HepG2 (cell line): ENCODE results near the gene ATP23. TPM values are rescaled to one million over a fixed set of nuclear protein-coding genes. Genes with fewer than 3 reads are reported as not detected.

Experiments
- ATAC-seq: fragments of 200-7000 bp; cut with Tn5 transposase; 3 replicates; pipeline ENCODE4 v1.9.1; 2020; ENCODE audit warnings: mild to moderate bottlenecking, moderate library complexity
- BruUV-seq: library from RNA; stranded (reverse); fragments of 400-500 nt; replicated peaks from 2 replicates; lab custom pipeline; 2021; lab: Mats Ljungman, UMichigan
- CTCF ChIA-PET: fragments of 300-600 bp; formaldehyde crosslinking; extraction: SDS; loops from one replicate; lab custom pipeline; 2021; ENCODE audit warnings: low total read pairs, inconsistent platforms, low intra/inter-chr PET ratio; lab: Yijun Ruan, JAX
- POLR2A ChIA-PET: fragments of 350-600 bp; sonication (Branson Sonifier 250); formaldehyde crosslinking; loops from one replicate; lab custom pipeline; 2020; ENCODE audit warnings: antibody characterized with exemption, inconsistent platforms; lab: Yijun Ruan, JAX
- DNase-seq: peaks from one replicate; pipeline ENCODE4 v3.0.0-alpha.2; 2015; ENCODE audit warnings: low spot score
- FAIRE-seq: peaks from 3 replicates; lab custom pipeline; 2011; peaks lifted over from hg19 to GRCh38; lab: Jason Lieb, UNC
- H2AFZ ChIP-seq: one replicate; pipeline ENCODE4 v1.6.1; 2011; ENCODE audit warnings: low read length, inconsistent platforms
- H3K27ac ChIP-seq: fragments of 300-600 bp; 3 replicates; pipeline ENCODE4 v1.8.0; 2011; ENCODE audit warnings: mixed run types, mild to moderate bottlenecking, mixed read lengths, low read length, inconsistent platforms; ENCODE audit not compliant: insufficient read depth; ENCODE audit errors: extremely low read length
- H3K27me3 ChIP-seq, 2 experiments: fragments of 200-600 bp in 1 of 2; 2 replicates in 1 of 2; 3 replicates in 1 of 2; pipeline versions ENCODE4 v1.6.0 to v1.8.0; 2011; ENCODE audit warnings: low read length in 2 of 2, mild to moderate bottlenecking in 2 of 2, moderate library complexity in 2 of 2, inconsistent platforms in 1 of 2; ENCODE audit not compliant: insufficient read depth in 2 of 2, control insufficient read depth in 1 of 2
- H3K36me3 ChIP-seq, 2 experiments: fragments of 200-600 bp in 1 of 2; replicated peaks in 1 of 2; 2 replicates in 1 of 2; 3 replicates in 1 of 2; pipeline versions ENCODE4 v1.5.1 to v1.8.0; 2011; ENCODE audit warnings: low read length in 2 of 2, inconsistent platforms in 1 of 2; ENCODE audit not compliant: insufficient read depth in 2 of 2, control insufficient read depth in 1 of 2
- H3K4me1 ChIP-seq: 2 replicates; pipeline ENCODE4 v1.5.1; 2012; ENCODE audit warnings: low read length, inconsistent platforms; ENCODE audit not compliant: insufficient read depth
- H3K4me2 ChIP-seq: 2 replicates; pipeline ENCODE4 v1.6.0; 2011; ENCODE audit warnings: low read depth, low read length, inconsistent platforms
- H3K4me3 ChIP-seq, 3 experiments: fragments of 200-600 bp in 1 of 3; sonication (generic), shearing (Covaris generic) in 1 of 3; replicated peaks in 1 of 3; 2 replicates each; pipeline ENCODE4 v1.5.1; 2011 to 2016; ENCODE audit warnings: low read length in 3 of 3, inconsistent platforms in 2 of 3, low read depth in 2 of 3, mild to moderate bottlenecking in 2 of 3, control low read depth in 1 of 3, mixed read lengths in 1 of 3; ENCODE audit not compliant: insufficient read depth in 1 of 3
- H3K79me2 ChIP-seq: one replicate; pipeline ENCODE4 v1.6.1; 2011; ENCODE audit warnings: low read length, inconsistent platforms; ENCODE audit not compliant: insufficient read depth
- H3K9ac ChIP-seq: 2 replicates; pipeline ENCODE4 v1.6.0; 2011; ENCODE audit warnings: mild to moderate bottlenecking, low read depth, low read length, inconsistent platforms; ENCODE audit not compliant: insufficient read depth
- H3K9me3 ChIP-seq: 2 replicates; pipeline ENCODE4 v1.5.1; 2012; ENCODE audit warnings: mild to moderate bottlenecking, low read length
- H4K20me1 ChIP-seq: 2 replicates; pipeline ENCODE4 v1.6.0; 2011; ENCODE audit warnings: inconsistent platforms, mild to moderate bottlenecking, low read length, moderate library complexity; ENCODE audit not compliant: insufficient read depth
- ARNTL ChIP-seq: sonication (generic); formaldehyde crosslinking; IDR thresholded peaks from 2 replicates; pipeline ENCODE4 v1.4.0; 2020; ENCODE audit warnings: mild to moderate bottlenecking, missing genetic modification reagents
- ATF7-NPFF ChIP-seq: sonication (generic); formaldehyde crosslinking; IDR thresholded peaks from 2 replicates; pipeline ENCODE4 v1.8.1; 2023; ENCODE audit warnings: mild to moderate bottlenecking, low read depth, missing genetic modification reagents, moderate library complexity
- BCL6 ChIP-seq: IDR thresholded peaks from 2 replicates; pipeline ENCODE4 v1.6.1; 2016; ENCODE audit warnings: missing genetic modification reagents, missing compliant biosample characterization
- ERF ChIP-seq: IDR thresholded peaks from 2 replicates; pipeline ENCODE4 v1.6.1; 2018; ENCODE audit warnings: missing biosample characterization, missing genetic modification reagents
- FOXO1 ChIP-seq: sonication (generic); formaldehyde crosslinking; IDR thresholded peaks from 2 replicates; pipeline ENCODE4 v1.4.0; 2020; ENCODE audit warnings: missing genetic modification reagents
- KDM6A ChIP-seq: IDR thresholded peaks from 2 replicates; pipeline ENCODE4 v1.6.1; 2016; ENCODE audit warnings: low read depth
- MAFF ChIP-seq: IDR thresholded peaks from 2 replicates; pipeline ENCODE4 v1.6.1; 2011; ENCODE audit warnings: low read depth, low read length, improper control_type of control experiment
- NCOR1 ChIP-seq: fragments of 200-600 bp; sonication (generic); IDR thresholded peaks from 2 replicates; pipeline ENCODE4 v1.7.0; 2017; ENCODE audit warnings: antibody characterized with exemption, low read length, borderline replicate concordance
- SATB2 ChIP-seq: sonication (generic); formaldehyde crosslinking; IDR thresholded peaks from 2 replicates; pipeline ENCODE4 v1.5.0; 2020; ENCODE audit warnings: missing genetic modification reagents
- ZBTB3 ChIP-seq: sonication (generic); formaldehyde crosslinking; IDR thresholded peaks from 2 replicates; pipeline ENCODE4 v1.4.0; 2020; ENCODE audit warnings: low read depth, mild to moderate bottlenecking, moderate library complexity, missing genetic modification reagents, borderline replicate concordance
- ZNF251 ChIP-seq: sonication (generic); formaldehyde crosslinking; IDR thresholded peaks from 2 replicates; pipeline ENCODE4 v1.9.0; 2021; ENCODE audit warnings: mild to moderate bottlenecking, missing genetic modification reagents
- WGBS: methylation state at CpG from one replicate; pipeline ENCODE4 v1.1.6; 2017; ENCODE audit warnings: low lambda C conversion rate; 5-methylcytosine and 5-hydroxymethylcytosine counted together
- in situ Hi-C: cut with HindIII; loops from 2 replicates; pipeline ENCODE4 v1.10.0; 2017; ENCODE audit warnings: low pct_unique_long_range_greater_than_20kb; ENCODE audit not compliant: extremely low pct_ligation_motif_present
- intact Hi-C: fragments of 100-400 bp; cut with micrococcal nuclease; formaldehyde crosslinking; loops from one replicate; pipeline ENCODE4 v1.10.0; 2022; ENCODE audit not compliant: unreplicated experiment
- polyA plus RNA-seq, 8 experiments: library from polyadenylated mRNA; depleted of rRNA in 3 of 8; stranded (reverse) in 7 of 8; unstranded in 1 of 8; fragments of >200 nt; fragmentation: Illumina TruSeq in 4 of 8; extraction: Trizol in 4 of 8; gene quantifications; 2 replicates each; pipeline versions ENCODE4 v1.2.1 to v1.2.3, GENCODE V29; 2011 to 2016; ENCODE audit warnings: low read depth in 4 of 8, missing spikeins in 1 of 8, mixed read lengths in 1 of 8; ENCODE audit not compliant: insufficient read depth in 1 of 8
- total RNA-seq, 5 experiments: library from RNA; depleted of rRNA; stranded (reverse); fragments of >200 nt; fragmentation: Illumina TruSeq; extraction: Trizol; gene quantifications; 2 replicates each; pipeline ENCODE4 v1.2.3, GENCODE V29; 2016; ENCODE audit warnings: low read depth in 1 of 5
- TF ChIP-seq, protein P1 (sequence below): sonication (generic); formaldehyde crosslinking; IDR thresholded peaks from 2 replicates; pipeline ENCODE4 v1.8.1; 2023; ENCODE audit warnings: mild to moderate bottlenecking, missing genetic modification reagents

ATP23 gene
- total and polyA plus RNA-seq, 2 of the 13 experiments (the other 11 are each of a cell fraction or from before 2014, with no cell fraction given), result 12.1 to 14.7 TPM

DNA sequence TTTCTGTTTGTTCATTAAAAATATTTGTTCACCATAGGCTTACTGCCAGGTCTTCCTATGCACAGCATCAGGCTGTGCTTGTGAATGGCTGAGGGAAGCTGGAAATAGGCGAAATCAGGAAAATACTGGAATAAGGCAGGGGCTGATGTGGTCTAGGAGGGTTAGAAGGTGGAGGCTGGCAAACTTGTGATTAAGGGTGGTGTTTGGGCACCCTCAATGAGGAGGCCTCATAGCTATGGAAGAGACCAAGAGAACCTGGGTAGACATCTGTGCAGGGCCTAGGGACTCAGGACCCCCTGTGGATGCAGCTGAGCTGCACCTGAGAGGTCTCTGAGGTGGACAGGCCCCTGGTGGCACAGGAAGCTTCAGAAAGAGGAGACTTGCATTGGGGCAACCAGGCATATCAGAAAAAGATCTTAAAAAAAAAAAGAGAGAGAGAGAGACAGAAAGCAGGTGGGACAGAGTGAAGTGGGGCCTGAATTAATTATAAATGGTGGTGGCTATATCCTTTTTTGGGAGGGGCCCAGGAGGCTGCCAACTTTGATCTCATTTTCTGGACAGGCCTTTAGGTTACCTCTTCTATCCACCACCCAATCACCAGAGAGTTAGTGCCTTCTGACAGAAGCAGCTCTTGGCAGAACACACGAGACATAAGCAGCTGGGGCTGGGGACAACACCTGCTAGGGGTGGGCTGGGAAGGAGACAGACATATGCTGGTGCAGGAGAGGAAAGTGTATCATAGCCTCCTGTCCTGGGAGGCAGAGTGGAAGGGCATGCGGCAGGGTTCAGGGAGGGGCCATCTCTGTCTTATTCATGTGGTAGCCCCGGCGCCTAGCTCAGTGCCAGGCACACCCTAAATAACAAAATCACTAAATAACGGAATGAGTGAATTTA lies 46.7 kb upstream of the ATP23 start:
- Histone ChIP-seq H3K4me3 (peak overlapping the region in 2 of 3 experiments; percentile 25 to 41; a peak in 3 of 6 replicates), H3K27me3 (peaks cover 5 to 66% of the 10 kb centered on the region in 2 experiments; a peak in 4 of 5 replicates), H3K4me1 (peaks cover 51% of the 10 kb centered on the region), H2AFZ (no peak overlapping the region), H4K20me1 (no peaks in the 10 kb centered on the region)
- intact Hi-C loops, result no loop called here
- in situ Hi-C loops, result loop anchor here (5.0 kb wide), 1 partner anchor 52 kb away; no protein-coding TSS in a partner anchor
- 39% methylated on average over 6 of the region's 6 CpGs for WGBS
- POLR2A ChIA-PET, result interaction anchor here (0.7 to 6.1 kb wide), 13 partner anchors 8 to 122 kb away, joined by 3 to 110 read pairs (median 3); partner anchors contain the start of genes CTDSP2, EEF1AKMT3 and METTL1
- TF ChIP-seq, protein P1, sequence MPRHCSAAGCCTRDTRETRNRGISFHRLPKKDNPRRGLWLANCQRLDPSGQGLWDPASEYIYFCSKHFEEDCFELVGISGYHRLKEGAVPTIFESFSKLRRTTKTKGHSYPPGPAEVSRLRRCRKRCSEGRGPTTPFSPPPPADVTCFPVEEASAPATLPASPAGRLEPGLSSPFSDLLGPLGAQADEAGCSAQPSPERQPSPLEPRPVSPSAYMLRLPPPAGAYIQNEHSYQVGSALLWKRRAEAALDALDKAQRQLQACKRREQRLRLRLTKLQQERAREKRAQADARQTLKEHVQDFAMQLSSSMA (CRISPR knock-in tag), result no peak
- TF ChIP-seq BCL6 (no peak), KDM6A (CRISPR knock-in tag) (no peak), SATB2 (CRISPR knock-in tag) (no peak), ERF (CRISPR knock-in tag) (no peak), ATF7-NPFF (CRISPR knock-in tag) (no peak), ZBTB3 (no peak), NCOR1 (no peak), ARNTL (CRISPR knock-in tag) (no peak), FOXO1 (CRISPR knock-in tag) (no peak), MAFF (no peak), ZNF251 (CRISPR knock-in tag) (no peak)
- TF ChIP-seq, all 625 proteins: peak for 0
- FAIRE-seq (no peak), ATAC-seq (no peak), DNase-seq (no peak)
- H3K79me2 ChIP-seq, result no peaks in the 10 kb centered on the region
- no peaks in the 10 kb centered on the region for H3K9me3 ChIP-seq
- no TSS peak for BruUV-seq
- CTCF ChIA-PET, result no interaction called here
- H3K4me2 ChIP-seq, result peak overlapping the region; percentile 81
- H3K27ac ChIP-seq, result no peak overlapping the region
- H3K9ac ChIP-seq, result peak overlapping the region; percentile 54; the same call in 1 of the 2 replicates
- H3K36me3 ChIP-seq, result no peaks in the 10 kb centered on the region
